NCI-H82 treated with DMSO at 0.1 percent for 48 hours (cell line): ENCODE data around the gene DYNC1LI1.

Experiments
- DNase-seq: peaks from one replicate; lab custom pipeline; 2025; ENCODE audit not compliant: unreplicated experiment; lab: John Stamatoyannopoulos, UW

Gene DYNC1LI1

GRCh38 chr3:32493437-32494414 lies 76.9 kb downstream of the DYNC1LI1 start:
- DNase-seq: no peak

- DNase-seq: no peak
Observed at GRCh38 chr3:32492684-32493436, 77.8 kb downstream of the DYNC1LI1 start.

- DNase-seq: no peak
Observed at GRCh38 chr3:32488474-32489008, 82.1 kb downstream of the DYNC1LI1 start.

- DNase-seq: no peak
Observed at GRCh38 chr3:32487781-32488473, 82.7 kb downstream of the DYNC1LI1 start.

- no peak for DNase-seq
Observed at GRCh38 chr3:32484436-32484835, 86.2 kb downstream of the DYNC1LI1 start.

- peak; percentile 52 for DNase-seq
Observed at GRCh38 chr3:32483772-32484171, 86.9 kb downstream of the DYNC1LI1 start.

GRCh38 chr3:32482693-32483092 lies 88.0 kb downstream of the DYNC1LI1 start:
- DNase-seq: no peak

- no peak for DNase-seq
Observed at GRCh38 chr3:32481791-32482631, 88.6 kb downstream of the DYNC1LI1 start.

- no peak for DNase-seq
Observed at GRCh38 chr3:32480604-32481003, 90.1 kb downstream of the DYNC1LI1 start.
